HG03442 (cell line): ENCODE data around the gene GRID1.
"Not testable (repeated sequence)": the region's sequence is repeated elsewhere in the genome, so short reads cannot be mapped to it uniquely, and the experiment has no call there.

Source experiments
- ATAC-seq: cut with Tn5 transposase; IDR thresholded peaks from one replicate; pipeline ENCODE4 v1.9.1; 2021; ENCODE audit warnings: mild to moderate bottlenecking, moderate library complexity; ENCODE audit not compliant: unreplicated experiment

GRID1 gene

DNA sequence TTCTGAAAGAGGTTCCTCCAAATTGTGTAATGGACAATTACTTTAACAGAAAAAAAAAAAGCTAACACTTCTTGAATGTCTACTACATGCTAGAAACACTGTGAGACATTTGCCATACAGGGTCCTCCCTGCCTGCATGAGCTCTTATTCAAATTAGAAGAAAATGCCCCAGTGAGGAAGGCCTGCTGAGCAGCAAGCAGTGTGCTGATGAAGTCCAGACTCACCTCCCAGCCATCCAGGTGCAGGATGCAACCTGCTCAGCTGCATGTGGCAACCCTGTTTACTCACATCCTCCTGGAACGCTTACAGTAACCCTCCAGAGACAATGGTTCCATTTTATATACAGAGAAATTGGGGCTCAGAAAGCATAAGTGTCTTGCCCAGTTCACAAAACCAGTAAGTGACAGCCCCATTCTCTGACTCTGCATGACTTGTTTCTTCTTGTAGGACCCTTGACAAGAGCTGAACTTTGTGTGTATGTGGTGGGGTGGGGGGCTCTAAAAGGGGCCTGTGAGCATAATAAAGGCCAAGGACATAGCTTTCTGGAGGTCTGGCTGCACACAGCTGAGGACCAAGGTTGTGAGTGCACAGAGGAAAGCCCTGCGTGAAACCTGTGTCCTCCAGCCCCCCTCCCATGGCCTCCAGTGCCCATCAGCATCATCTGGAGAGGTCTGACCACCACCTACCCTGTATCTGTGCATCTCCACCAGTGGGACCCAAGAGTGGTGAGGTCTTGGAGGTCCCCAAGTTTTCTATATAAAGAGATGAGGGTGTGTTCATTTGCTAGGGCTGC is 387.8 kb downstream of the GRID1 start:
- ATAC-seq: no peak

DNA sequence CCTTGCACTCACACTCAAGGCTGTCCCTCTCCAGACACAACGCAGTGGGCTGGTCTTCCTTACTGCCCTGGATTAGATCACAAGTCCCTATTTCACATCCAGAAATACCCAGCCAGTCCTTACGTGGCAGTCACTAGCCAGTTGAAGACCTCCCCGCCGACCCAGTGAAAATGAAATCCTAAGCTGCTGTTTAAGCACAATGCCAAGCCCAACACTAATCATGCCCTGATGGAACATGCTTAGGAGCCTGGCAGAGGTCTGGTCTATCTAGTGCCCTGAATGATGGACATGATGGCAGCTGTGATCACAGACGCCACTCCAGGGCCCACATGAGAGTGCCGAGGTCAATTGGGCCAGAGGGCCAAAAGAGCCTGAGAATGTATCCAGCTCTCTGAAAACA is 389.0 kb downstream of the GRID1 start:
- ATAC-seq: no peak

DNA sequence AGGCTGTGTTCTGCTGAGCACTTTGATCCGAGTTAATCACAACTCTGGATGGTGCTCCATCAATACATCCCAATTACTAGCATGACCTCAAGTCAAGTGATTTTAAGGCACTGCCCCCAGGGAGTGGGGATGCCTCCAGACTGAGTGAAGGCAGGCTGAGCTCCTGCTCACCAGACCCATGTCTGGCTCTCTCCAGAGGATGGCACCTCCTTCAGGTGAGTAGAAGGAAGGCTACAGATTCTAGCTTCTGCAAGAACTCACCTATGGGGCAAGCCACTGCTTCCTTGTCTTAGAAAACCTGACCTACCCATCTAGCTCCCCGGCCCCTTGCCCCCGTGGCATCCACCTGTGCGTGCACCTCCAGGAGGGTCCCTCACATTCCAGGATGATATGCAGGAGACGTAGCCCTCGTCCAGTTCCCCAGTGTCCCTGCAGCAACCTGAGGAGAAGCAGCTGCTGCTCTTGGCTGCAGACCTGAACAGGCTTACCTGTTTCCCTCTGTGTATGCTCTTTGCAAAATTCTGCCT is 390.3 kb downstream of the GRID1 start:
- no peak for ATAC-seq

DNA sequence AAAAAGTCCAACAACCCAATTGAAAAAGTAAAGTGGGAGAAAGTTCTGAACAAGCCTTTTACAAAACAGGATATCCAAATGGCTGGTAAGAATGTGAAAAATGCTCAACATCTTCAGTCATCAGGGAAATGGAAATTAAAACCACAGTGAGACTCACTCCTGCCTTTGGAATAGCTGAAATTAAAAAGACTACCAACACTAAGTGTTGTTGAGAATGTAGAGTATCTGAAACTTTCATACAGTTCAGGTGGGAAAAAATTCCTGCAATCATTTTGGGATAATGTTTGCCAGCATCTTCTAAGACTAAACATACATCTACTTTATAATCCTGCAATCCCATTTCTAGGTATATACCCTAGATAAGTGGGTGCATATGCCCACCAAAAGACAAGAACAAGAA is 395.1 kb downstream of the GRID1 start:
- no peak for ATAC-seq

DNA sequence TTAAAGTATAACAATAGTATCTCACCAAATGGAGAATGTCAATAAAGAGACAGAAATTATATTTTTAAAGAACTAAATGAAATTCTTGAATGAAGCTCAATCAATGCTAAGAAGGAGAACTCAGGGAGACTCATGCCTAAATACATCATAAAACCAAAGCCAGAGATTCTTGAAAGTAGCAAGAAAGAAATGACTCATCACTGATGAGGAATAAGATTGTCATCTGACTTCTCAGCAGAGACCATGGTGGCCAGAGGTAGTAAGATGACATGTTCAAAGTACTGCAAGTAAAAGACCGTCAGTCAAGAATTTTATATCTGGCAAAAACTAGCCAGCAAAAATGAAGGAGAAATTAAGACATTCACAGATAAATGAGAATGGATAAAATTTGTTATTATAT is 399.0 kb downstream of the GRID1 start:
- peak; percentile 91 for ATAC-seq

DNA sequence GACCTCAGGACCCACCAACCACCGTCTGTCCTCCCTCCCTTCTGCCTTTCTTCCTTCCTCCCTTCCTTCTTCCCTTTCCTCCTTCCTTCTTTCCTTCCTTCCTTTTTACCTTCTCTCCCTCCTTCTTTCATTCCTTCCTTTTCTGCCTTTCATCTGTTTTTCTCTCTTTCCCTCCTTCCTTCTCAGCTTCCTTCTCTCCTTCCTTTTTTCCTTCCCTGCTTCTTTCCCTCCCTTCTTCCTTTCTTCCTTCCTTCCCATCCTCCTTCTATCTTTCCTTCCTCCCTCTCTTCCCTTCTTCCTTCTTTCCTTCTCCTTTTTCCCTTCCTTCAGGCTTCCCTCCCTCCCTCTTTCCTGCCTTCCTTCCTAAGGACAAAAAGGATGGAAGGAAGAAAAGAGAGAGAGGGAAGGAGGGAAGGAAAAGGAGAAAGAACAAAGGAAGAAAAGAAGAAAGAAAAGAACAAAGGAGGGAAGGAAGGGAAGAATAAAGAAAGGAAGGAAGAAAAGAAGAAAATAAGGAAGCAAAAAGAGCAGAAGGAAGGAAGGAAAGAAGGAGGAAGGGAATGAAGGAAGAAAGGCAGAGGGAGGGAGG is 405.0 kb downstream of the GRID1 start:
- ATAC-seq: no peak

DNA sequence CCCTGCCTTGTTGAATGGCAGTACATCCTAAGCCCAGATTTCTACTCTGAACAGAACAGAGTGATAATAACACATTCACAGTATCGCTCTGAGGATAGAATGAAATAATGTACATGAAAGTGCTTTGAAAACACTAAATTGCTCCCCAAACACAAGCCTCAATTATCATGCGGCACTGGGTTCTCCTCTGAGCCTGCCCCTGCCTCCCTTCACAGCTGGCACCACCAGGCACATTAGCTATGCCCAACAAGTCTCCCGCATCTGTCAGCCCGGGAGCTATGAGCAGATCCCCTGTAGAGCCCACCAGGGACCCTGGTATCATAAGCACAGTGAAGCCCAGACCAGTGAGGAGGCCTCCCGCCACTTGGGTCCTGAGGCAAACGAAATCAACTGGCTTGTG is 405.5 kb downstream of the GRID1 start:
- no peak for ATAC-seq

DNA sequence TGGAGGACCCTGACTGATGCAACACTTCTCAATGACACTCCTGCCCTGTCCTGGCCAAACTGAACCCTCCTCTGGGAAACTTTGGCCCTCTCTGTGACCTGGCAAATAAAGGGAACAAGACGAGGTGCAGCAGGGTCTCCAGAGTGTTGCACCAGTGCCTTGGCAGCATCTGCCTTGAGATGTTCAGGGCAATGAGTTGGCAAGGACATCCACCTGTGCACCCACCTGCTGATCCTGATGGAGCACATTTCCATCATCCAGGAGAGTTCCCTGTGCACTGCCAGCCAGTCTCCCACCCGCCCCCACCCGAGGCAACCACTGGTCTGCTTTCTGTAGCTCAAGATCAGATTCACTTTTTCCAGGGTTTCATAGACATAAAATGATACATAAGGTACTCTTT is 407.4 kb downstream of the GRID1 start:
- ATAC-seq: no peak

DNA sequence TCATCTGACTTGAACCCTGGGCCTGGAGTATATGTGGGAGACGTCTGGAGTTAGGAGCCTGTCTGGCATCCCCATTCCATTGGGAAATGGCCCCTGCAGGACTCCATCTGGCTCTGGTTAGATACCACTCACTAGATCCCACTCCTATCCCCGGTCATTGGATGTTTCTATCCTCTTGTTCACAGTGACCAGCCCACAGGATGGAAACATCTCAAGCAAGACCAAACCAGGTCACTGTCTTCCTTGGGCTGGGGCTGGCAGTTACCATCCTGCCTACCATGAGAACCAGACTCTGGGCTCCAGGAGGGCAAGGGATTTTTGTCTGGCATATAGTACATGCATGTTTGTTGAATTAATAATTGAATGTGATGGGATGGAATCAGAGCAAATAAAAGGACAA is 415.7 kb downstream of the GRID1 start:
- ATAC-seq: no peak

DNA sequence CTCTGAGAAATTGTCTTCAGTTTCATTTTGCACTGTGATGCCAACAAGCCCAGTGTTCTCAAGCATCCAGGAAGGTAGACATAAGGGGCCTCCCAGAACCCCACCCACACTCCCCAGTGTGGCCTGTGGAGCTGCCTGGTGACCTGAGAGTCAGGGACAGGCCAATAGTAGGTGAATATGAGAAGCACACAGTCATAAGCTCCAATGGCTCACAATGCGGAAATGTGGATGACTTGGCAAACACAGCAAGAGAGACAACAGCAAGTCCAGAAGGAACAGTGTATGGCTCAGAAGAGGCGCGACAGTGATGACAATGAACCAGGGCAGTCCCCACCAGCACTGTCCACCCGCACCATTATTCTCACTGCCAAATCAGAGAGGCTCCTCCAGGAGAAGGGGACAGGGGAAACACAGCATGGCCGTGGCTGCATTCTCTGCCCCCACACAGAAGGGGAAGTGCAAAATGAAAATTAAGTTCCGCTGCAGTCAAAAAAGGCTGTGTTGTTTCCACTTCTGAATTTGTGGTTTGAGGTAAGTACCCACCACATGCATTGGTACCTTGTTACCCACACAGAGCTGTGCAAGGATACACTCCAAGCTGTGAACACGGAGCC is 419.8 kb downstream of the GRID1 start:
- peak; percentile 89 for ATAC-seq

DNA sequence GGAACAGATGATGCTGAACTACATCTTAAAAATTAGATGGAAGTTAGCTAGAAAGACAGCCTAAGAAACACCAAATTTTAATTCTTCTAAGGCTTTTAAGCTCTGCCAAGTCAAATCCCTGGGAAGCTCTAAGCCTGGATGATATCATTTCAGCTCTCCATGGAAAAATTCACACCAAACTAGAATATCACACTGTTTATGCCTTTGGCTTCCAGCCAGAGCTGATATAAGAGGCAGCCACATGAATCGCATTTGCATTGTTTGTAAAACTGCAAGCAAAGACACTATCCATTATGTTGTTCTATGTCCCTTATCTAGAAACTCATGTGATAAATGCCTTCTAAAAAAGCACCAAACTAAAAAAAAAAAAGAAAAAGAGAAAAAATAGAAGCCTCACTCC is 430.4 kb downstream of the GRID1 start:
- no peak for ATAC-seq

DNA sequence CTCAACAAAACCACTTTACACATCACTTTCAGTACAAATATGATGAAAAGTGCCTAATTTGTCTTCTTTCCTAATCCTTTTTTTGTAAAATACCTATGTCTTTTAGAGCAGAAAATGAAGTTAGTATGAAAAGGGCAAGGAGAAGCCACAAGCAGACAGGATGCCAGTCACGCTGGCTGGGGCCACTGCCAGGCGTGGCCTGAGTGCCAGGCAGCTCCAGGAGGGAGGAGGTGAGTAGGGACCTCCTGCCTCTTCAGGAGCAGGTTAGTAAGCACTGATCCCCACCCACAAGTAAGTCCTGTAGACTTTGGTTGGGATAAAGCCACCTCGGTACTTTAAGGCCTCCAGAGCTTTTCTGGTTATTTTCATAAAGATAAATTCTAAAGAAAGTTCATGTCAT is 432.0 kb downstream of the GRID1 start:
- ATAC-seq: no peak

DNA sequence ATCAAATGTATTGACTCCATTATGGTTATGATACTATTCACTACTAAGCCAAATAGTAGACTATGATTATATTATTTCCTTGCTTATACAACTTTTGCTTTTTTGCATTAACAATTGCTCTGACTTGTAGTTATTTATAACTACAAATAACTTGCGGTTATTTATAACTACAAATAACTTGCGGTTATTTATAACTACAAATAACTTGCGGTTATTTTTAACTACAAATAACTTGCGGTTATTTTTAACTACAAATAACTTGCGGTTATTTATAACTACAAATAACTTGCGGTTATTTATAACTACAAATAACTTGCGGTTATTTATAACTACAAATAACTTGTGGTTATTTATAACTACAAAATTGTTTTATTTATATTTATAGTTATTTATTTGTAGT is 436.6 kb downstream of the GRID1 start:
- not testable (repeated sequence) for ATAC-seq

DNA sequence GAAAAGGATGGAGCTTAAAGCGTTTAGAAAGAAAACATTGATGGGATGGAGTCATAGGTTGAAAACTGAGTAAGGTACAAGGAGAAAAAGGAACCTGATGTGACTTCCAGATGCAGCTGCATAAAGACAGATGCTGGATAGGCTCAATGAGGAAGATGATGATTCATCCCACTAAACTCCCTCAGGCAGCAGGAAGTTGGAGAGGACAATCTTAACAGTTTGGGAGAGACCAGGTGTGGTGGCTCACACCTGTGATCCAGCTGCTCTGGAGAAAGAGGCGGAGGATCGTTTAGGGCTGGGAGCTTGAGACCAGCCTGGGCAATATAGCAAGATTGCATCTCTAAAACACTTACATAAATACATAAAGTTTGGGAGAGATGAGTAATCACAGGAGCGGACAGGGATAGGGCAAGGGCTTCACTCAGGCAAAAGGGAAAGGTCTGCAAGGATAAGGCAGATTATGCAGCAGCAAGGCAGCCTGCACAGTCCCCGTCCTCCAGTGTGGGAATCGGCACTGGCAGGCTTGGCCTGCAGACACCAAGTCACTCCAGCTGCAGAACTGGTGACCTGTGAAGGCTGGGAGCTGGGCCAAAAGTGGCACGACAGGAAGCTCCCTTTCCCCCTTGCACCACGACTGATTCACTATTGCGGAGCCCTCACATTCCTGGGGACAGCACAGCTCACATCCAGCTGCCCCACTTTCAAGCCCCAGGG is 438.5 kb downstream of the GRID1 start:
- ATAC-seq: no peak

DNA sequence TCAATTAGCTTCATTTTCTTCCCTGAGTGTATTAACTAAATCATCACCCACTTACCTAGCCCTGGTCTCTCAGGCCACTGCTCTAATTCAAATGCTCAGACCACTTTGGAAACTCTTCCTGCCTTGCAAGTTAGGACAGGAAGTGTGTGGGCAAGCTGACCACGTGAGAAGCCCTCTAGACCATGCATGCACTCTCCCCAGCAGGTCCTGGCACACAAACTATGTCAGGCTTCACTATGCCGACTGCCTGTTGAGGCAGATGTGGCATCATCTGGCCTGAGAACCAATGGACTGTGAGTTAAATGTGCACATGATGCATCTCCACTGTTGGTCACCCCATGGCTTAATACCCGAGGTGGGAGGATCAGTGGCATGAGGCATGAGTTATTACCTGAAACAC is 439.6 kb downstream of the GRID1 start:
- ATAC-seq: peak; percentile 84

DNA sequence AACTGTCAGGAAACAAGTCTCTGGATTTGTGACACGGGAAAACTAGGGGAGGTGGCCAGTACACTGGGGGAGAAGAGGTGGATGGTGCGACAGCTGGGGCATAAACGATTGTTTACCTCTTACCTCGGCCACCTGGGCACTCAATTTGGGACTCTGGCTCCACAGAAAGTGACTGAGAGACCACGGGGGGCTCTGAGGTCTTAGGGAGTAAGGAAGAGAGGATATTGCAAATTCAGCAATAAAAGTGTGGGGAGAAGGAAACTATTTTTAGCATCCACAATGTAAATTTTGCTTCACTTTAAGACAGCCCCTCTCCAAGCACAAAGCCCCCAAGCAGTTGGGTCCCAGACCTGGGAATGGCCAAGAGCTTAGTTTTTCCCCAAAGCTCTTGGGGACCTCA is 440.5 kb downstream of the GRID1 start:
- no peak for ATAC-seq

DNA sequence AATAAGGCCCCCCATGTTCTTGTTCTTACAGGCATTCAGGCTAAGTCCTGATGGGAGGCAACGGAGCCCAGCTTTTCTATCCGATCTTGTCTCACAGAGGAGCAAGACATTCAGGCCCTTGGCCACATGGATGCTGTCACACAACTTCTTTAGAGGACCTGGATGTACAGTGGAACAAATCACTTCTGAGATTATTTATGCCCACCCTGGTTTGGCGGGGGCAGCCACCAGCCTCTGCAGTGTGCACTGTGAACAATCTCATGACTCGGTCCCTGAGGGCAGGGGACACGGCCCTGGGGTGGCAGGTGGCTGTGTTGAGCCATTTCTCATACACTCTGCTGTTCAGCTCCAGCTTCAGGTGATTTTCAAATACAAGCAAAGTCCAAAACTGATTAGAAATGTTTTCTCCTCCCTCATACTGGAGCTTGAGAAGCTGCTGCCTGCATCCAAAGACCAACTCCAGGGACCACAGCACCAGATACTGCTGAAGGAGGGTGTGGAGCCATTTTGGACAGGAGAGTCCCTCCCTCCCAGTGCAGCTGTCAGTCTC is 441.3 kb downstream of the GRID1 start:
- ATAC-seq: no peak

DNA sequence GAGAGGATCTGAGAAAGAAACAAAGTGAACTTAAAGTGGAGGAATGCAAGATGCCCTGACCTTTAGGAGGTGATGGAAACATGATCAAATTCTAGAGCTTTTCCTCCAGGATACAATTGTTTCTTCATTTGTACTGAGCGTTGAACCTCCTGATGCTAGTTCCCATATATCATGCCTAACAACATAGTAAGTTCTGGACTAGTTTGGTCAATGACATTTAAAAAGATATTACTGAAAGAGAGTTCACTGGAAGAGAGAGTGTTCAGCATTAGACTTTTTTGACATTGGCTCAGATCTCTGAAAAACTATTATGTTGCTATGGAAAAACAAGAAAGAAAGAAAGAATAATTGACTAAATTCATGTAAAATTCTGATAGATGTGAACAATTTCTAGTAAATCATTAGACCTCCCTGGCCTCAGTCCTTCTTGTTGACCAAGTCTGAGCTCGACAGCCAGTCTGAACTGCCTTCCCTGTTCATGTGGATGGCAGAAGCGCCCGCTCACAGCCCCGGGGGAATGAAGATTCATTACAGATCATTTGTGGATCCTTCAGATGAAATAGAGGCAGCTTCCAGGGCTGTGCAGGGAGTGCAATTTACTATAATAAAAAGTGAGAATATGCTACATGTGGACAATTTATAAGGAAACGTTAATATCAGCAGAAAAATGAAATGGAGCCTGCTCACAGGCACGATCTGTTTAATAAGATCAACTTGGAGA is 442.1 kb downstream of the GRID1 start:
- ATAC-seq: no peak

DNA sequence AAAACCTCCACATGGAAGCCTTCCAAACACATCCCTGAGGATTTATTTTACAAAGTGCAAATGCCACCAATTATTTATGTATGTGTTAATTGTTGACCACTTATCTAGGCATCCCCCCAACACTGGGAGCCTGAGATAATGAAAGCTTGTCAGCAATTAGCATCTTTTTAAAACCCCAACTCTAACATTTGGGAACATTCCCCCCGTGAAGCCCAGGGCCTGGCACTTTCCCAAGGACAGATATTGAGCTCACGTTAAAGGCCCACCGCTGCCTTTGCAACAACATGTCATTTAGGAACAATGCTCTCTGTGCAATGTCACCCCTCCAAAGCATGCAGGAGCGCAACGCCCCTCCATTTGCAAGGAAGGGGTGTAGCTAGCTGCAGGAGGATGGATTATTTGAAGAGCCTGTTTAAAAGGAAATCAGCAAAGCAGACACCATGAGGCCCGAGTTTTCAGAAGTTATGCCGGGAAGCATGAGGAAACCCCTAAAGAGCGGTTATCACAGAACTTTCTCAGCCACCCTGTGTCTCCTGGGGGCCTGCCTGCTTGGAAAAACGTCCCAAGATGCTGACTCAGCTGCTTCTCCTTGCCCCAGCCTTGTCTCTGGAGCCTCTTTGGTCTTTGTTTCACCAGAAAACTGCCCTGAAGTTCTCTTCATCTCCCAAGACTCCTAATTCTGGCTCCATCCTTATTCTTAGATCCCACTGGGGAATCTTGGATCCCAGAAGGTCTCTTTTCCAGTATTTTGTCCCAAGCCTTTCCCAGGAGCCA is 444.1 kb downstream of the GRID1 start:
- ATAC-seq: no peak

DNA sequence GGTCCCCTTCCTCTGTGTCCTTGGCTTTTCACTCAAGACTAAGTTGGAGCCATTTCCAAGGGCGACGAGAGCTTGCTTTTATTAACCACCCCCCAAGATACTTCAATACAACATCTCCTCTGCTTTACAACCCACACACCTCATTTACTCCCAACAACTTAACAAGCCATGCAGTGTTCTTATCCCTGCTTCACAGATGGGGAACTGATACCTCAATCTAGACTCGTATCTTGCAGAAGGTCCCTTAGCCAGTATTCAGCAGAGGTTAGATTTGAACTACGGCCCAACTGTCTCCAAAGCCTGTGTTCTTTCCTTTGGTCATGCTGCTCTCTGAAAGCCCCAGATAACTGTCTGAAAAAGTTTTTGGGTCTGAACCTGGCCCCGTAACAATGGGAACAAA is 444.8 kb downstream of the GRID1 start:
- no peak for ATAC-seq
